ENCODE measurements around the gene GRM7.

- TF ChIP-seq CTCF (IDR thresholded peaks at IDR 0.05) (no peak), POLR2A (IDR thresholded peaks at IDR 0.05) (no peak)
These were observed 215.0 kb downstream of the GRM7 start for GRCh38 chr3:7075901-7076300.

All from adrenal gland (tissue), 5 donors.